Activated T-cell treated with anti-CD3 and anti-CD28 coated beads for 48 hours (primary cell): ENCODE measurements around the gene PTGIR.
A peak's percentile ranks its signal among the peaks of the same experiment; 100 is the strongest.
"Not testable (repeated sequence)": the region's sequence is repeated elsewhere in the genome, so short reads cannot be mapped to it uniquely, and the experiment has no call there.

ENCODE experiments used
- DNase-seq: peaks from one replicate; pipeline ENCODE4 v3.0.0-alpha.2; 2020; ENCODE audit warnings: low read depth

Gene PTGIR

GRCh38 chr19:46637224-46637623 is 12.3 kb upstream of the PTGIR start:
- DNase-seq, result no peak

- no peak for DNase-seq
These were observed 11.3 kb upstream of the PTGIR start, which contains the start of gene GNG8 for GRCh38 chr19:46635920-46636761. GNG8 (minus strand) TSS chr19:46636202; CDS start chr19:46634682, 1,520 bp downstream.

GRCh38 chr19:46634656-46635218 is 9.8 kb upstream of the PTGIR start:
- no peak for DNase-seq

GRCh38 chr19:46634045-46634655 is 9.3 kb upstream of the PTGIR start:
- DNase-seq, result peak; percentile 95

GRCh38 chr19:46633130-46633529 is 8.2 kb upstream of the PTGIR start:
- no peak for DNase-seq

DNA sequence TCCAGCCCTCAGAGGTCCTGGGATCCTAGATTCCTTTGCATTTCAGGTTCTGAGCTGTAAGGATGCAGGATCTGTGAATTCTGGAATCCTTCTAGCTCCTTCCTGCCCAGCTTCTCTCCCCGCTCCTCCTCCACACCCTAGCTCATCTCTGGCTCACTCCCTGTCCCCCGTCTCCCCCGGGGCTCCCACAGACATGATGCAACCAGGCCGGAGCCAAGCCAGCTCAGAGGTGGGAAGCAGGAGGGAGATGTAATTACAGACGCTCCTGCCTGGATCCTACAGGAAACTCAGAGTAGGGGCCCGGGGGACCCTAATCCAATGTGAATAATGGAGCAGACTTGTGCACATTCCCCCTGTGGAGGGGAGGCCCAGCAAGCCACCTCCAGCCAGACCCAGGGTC is 6.6 kb upstream of the PTGIR start:
- DNase-seq, result no peak

GRCh38 chr19:46630586-46631205 is 5.8 kb upstream of the PTGIR start:
- no peak for DNase-seq

- no peak for DNase-seq
These were observed 4.7 kb upstream of the PTGIR start for GRCh38 chr19:46629546-46630025.

GRCh38 chr19:46628970-46629369 is 4.1 kb upstream of the PTGIR start:
- not testable (repeated sequence) for DNase-seq

DNA sequence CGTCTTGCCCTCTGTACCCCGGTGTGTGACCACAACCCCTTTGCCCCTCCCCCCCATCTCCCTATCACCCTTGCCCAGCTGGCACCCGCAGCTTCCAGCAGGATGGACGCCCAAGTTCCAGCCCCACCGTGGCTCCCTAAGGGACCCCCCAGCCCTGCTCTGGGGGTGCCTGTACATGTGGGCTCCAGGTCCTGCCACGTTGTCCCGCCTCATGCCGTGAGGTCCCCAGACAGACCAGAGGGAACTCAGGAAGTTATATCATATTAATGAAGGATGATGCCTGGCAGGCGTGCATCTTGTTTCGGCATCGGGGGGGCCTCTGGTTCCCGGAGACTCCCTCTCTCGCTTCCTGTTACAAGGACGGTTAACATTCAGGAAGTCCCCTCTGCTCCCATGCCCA is 1.6 kb upstream of the PTGIR start:
- DNase-seq, result no peak

DNA sequence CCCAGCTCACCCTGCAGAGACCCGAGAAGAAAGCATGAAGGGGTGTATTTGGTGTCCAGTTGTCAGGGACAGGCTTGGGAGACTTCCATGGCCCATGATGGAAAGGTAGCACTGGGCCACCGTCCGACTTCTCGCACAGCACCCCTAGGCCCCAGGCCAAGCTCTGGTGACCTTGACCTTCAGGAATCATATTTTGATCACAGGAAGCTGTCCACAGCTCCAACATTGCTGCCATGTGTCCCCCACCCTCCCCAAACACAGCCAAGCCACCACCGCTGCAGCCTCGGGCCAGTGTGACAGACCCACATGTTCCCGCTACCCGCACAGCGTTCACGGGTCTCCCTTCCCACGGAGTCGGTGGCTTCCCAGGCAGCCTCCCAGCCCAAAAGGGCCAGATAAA is 842 bp upstream of the PTGIR start:
- DNase-seq, result no peak

DNA sequence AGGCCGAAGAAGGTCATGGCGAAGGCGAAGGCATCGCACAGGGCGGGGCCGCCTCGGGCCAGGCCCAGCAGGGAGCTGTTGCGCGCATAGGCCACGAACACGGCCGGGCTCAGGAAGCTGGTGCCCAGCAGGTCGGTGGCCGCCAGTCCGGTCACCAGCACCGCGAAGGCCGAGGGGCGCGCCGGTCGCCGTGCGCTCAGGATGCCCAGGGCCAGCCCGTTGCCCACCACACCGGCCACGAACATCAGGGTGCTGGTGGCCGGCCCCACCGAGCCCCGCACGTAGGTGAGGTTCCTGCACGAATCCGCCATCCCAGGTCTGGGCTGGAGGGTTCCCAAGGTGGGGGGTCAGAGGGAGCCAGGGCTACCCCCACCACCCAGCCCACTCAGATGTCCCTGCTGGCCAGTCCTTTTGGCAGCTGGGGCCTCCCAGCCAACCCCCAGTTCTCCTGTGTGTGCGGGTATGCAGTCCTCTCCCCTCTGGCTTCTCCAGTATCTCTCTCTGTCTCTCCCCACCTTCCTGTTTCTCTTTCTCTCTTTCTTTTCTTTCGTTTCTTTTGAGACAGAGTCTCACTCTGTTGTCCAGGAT is 880 bp downstream of the PTGIR start:
- no peak for DNase-seq

DNA sequence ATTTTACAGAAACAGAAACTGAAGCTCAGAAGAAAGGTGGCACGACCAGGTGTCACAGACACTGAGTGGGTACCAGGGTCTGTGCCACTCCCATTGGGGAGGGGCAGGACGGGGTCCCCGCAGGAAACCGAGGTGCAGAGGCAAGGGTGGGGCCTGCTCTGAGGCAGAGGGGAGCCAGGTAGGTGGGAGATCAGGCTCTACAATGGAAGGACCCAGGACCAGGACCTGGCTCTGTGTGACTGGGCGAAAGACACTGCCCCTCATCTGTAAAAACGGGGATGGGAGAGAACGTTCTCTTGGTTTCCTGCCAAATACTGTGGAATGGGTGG is 2.8 kb downstream of the PTGIR start:
- no peak for DNase-seq

DNA sequence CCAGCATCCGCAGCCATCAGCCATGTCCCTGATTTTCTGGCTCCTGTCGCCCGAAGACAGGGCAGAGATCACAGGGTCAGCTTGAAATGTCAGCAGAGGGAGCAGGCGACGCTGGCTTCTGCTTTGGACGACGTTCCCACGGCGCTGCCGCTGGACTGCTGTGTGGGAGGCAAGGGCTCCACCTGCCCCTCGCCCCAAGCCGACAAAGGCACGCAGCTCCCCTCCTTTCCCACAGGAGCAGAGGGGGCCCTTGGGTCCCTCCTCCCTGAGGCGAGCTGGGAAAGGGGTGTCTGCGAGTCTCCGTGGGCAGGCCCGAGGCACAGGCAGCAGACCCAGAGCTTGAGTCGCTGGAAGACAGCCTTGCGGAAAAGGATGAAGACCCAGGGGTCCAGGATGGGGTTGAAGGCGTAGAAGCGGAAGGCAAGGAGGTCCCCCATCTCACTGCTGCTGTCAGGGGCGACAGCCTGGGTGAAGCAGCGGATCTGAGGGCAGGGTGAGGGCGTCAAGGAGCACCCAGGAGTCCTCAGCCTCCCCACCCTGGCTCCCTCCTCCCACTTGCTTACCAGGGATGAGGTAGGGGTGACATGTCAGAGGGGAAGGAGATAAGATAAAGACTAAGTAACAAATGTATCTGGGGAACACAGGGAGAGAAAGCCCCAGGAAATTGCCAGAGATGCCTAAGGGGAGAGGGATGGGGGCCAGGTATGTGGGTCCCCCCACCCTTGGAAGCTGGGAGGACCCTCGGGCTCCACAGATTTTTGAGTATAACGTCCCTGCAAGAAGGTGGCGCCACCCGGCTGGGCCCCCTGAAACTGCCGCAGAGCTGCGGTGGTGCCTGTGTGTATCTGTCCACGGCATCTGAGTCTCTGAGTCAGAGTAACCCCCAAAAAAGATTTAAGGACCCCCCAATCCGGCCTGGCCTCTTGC is 3.4 kb downstream of the PTGIR start:
- DNase-seq, result no peak

- DNase-seq, result no peak
These were observed 4.2 kb downstream of the PTGIR start for GRCh38 chr19:46620716-46621115.

DNA sequence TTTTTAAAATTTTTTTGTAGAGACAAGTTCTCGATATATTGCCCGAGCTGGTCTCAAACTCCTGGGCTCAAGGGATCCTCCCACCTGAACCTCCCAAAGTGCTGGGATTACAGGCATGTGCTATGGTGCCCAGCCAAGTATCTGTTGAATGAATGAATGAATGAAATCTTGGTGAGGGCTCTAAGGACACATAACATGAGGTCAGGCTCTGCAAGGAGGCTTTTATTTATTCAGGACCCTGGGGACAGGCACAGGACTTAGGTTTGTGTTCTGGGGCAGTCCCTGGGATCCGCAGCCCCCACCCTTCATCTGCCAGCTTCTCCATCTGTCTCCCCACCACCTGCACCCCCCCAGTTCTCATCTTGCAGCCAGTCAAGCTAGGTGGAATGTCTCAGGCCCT is 4.6 kb downstream of the PTGIR start:
- no peak for DNase-seq

- no peak for DNase-seq
These were observed 6.1 kb downstream of the PTGIR start for GRCh38 chr19:46618670-46619231.

- DNase-seq, result no peak
These were observed 7.3 kb downstream of the PTGIR start for GRCh38 chr19:46617601-46618000.

DNA sequence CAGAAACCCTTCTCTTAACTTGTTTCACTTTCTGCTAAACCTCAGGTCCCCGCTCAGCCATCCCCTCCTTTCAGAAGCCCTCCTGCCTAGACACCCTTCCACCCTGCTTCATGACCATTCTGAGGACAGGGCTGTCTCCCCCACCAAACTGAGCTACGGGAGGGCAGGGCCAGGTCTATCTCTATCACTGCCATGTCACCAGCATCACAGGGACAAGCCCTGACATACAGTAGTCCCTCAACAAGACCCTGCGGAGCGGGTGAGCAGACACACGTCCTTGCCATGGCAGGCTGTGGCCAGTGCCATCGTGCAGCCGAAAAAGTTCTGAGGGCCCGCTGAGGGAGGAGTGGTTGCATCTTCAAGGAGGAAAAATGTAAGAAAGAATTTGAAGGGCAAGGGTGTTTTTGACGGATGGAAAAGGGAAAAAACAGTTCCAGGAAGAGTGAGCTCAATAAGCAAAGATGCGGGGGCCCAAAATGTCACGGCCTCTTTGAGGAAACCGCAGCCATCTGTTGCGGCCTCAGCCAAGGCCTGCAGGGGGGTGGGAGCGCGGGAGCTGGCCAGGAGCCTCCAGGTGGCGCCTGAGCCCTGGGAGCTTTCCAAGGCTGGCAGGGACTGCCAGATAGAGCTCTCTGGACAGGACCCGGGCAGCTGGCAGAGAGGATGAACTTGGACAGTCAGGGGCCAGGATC is 8.1 kb downstream of the PTGIR start:
- peak; percentile 66 for DNase-seq

- no peak for DNase-seq
These were observed 8.9 kb downstream of the PTGIR start for GRCh38 chr19:46615966-46616365.
